OCI-LY1 (cell line): Measurements from ENCODE around the gene BMX.

ENCODE experiments used
- H2AFZ ChIP-seq: fragments of 200-600 bp; sonication (generic), shearing (Covaris generic); 2 replicates; pipeline ENCODE4 v1.6.0; 2014; ENCODE audit warnings: antibody characterized with exemption, mild to moderate bottlenecking, low read length
- H3F3A ChIP-seq: fragments of 200-600 bp; sonication (generic), shearing (Covaris generic); 2 replicates; pipeline ENCODE4 v1.6.0; 2014; ENCODE audit warnings: mild to moderate bottlenecking, antibody characterized with exemption, low read length, moderate library complexity; ENCODE audit not compliant: insufficient read depth
- H3K27ac ChIP-seq: fragments of 200-600 bp; sonication (generic); 2 replicates; pipeline ENCODE4 v1.5.1; 2014; ENCODE audit warnings: low read length, mixed run types, mild to moderate bottlenecking, low read depth; ENCODE audit not compliant: poor library complexity, severe bottlenecking
- H3K27me3 ChIP-seq: fragments of 200-600 bp; sonication (generic); 2 replicates; pipeline ENCODE4 v1.6.0; 2014; ENCODE audit warnings: antibody characterized with exemption, mild to moderate bottlenecking, low read length, moderate library complexity; ENCODE audit not compliant: insufficient read depth
- H3K36me3 ChIP-seq: fragments of 200-600 bp; sonication (generic); 2 replicates; pipeline ENCODE4 v1.6.1; 2014; ENCODE audit warnings: mild to moderate bottlenecking, antibody characterized with exemption, low read length, moderate library complexity, mixed read lengths; ENCODE audit not compliant: insufficient read depth
- H3K4me1 ChIP-seq: fragments of 200-600 bp; sonication (generic); 2 replicates; pipeline ENCODE4 v1.5.1; 2014; ENCODE audit warnings: mild to moderate bottlenecking, low read length, moderate library complexity; ENCODE audit not compliant: insufficient read depth, severe bottlenecking
- H3K4me2 ChIP-seq: fragments of 200-600 bp; sonication (generic), shearing (Covaris generic); 2 replicates; pipeline ENCODE4 v1.6.1; 2014; ENCODE audit warnings: low read length
- H3K4me3 ChIP-seq: fragments of 200-600 bp; sonication (generic); 2 replicates; pipeline ENCODE4 v1.5.1; 2014; ENCODE audit warnings: low read length, low read depth, mild to moderate bottlenecking, mixed read lengths; ENCODE audit not compliant: poor library complexity, severe bottlenecking
- H3K79me2 ChIP-seq: fragments of 200-600 bp; shearing (Covaris generic); 2 replicates; pipeline ENCODE4 v1.6.1; 2016; ENCODE audit warnings: mixed run types, low read length, mixed read lengths; ENCODE audit not compliant: insufficient read depth
- H3K9ac ChIP-seq: fragments of 200-600 bp; sonication (generic), shearing (Covaris generic); 2 replicates; pipeline ENCODE4 v1.6.1; 2014; ENCODE audit warnings: mild to moderate bottlenecking, low read length, mixed read lengths
- H3K9me2 ChIP-seq: fragments of 200-600 bp; sonication (generic), shearing (Covaris generic); 2 replicates; pipeline ENCODE4 v1.6.1; 2014; ENCODE audit warnings: low read depth, mild to moderate bottlenecking, low read length, mixed read lengths
- H3K9me3 ChIP-seq: fragments of 200-600 bp; shearing (Covaris generic); 2 replicates; pipeline ENCODE4 v1.6.1; 2014; ENCODE audit warnings: low read length, mixed read lengths
- H4K20me1 ChIP-seq: fragments of 200-600 bp; sonication (generic), shearing (Covaris generic); 2 replicates; pipeline ENCODE4 v1.6.0; 2016; ENCODE audit warnings: mild to moderate bottlenecking, low read length; ENCODE audit not compliant: insufficient read depth
- EZH2 ChIP-seq: fragments of 200-600 bp; sonication (generic), shearing (Covaris generic); IDR thresholded peaks from 2 replicates; pipeline ENCODE4 v1.8.0; 2017; ENCODE audit warnings: borderline replicate concordance, mixed run types, mild to moderate bottlenecking, antibody characterized with exemption, low read length, moderate library complexity, mixed read lengths
- TF ChIP-seq, protein P1 (sequence below): fragments of 200-600 bp; sonication (generic), shearing (Covaris generic); IDR thresholded peaks from 2 replicates; pipeline ENCODE4 v1.5.1; 2017; ENCODE audit warnings: mild to moderate bottlenecking, antibody characterized with exemption, low read length, moderate library complexity, mixed read lengths

BMX gene

DNA sequence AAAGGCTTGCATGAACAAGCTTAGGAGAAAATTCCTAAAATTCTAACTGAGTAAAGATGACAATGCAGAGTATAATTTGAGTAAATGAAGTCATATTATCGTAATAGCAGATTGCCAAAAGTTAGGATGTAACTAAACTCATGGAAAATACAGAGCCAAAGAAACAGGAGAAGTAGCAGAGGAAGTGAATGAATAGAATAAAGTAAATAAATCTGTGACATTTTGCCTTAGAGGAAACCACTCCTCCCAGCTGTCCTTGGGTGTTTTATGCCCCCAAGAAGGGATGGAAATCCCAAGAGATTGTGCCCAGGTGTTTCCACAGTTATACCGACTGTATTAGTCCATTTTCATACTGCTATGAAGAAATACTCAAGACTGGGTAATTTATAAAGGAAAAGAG is 1.9 kb upstream of the BMX start:
- Histone ChIP-seq H3K36me3 (no peaks in the 10 kb centered on the region), H2AFZ (no peak overlapping the region)

DNA sequence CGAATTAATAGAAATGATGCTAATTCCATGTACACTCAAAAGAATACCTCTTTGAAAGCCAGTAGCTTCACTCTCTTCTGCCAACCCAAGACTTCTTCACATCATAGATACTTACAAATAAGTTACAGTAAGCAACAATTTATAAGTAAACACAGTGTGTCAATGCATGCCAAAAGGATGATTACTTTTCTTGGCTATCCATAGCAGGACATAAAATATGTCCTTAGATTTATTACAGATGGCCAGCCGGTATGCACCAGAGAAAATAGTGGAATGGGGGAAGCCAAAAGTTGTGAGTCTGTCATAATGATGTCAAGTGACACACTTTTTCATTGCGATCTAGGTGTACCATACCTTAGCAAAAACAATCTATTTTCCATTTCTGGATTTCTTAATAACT is 631 bp upstream of the BMX start:
- Histone ChIP-seq H2AFZ (no peak overlapping the region), H3K4me2 (no peak overlapping the region), H3K9me3 (no peaks in the 10 kb centered on the region)

More for the DNA sequence above, 1.9 kb upstream of the BMX start:
- Histone ChIP-seq H3K4me3 (no peak overlapping the region), H3K27me3 (no peaks in the 10 kb centered on the region), H3K4me1 (no peaks in the 10 kb centered on the region), H3K9me2 (no peaks in the 10 kb centered on the region), H3K4me2 (no peak overlapping the region), H3K27ac (no peak overlapping the region), H3F3A (no peaks in the 10 kb centered on the region), H3K9me3 (no peaks in the 10 kb centered on the region), H4K20me1 (no peaks in the 10 kb centered on the region), H3K9ac (no peak overlapping the region), H3K79me2 (no peaks in the 10 kb centered on the region)
- TF ChIP-seq EZH2: no peak
- TF ChIP-seq, protein P1, sequence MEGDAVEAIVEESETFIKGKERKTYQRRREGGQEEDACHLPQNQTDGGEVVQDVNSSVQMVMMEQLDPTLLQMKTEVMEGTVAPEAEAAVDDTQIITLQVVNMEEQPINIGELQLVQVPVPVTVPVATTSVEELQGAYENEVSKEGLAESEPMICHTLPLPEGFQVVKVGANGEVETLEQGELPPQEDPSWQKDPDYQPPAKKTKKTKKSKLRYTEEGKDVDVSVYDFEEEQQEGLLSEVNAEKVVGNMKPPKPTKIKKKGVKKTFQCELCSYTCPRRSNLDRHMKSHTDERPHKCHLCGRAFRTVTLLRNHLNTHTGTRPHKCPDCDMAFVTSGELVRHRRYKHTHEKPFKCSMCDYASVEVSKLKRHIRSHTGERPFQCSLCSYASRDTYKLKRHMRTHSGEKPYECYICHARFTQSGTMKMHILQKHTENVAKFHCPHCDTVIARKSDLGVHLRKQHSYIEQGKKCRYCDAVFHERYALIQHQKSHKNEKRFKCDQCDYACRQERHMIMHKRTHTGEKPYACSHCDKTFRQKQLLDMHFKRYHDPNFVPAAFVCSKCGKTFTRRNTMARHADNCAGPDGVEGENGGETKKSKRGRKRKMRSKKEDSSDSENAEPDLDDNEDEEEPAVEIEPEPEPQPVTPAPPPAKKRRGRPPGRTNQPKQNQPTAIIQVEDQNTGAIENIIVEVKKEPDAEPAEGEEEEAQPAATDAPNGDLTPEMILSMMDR: no peak

DNA sequence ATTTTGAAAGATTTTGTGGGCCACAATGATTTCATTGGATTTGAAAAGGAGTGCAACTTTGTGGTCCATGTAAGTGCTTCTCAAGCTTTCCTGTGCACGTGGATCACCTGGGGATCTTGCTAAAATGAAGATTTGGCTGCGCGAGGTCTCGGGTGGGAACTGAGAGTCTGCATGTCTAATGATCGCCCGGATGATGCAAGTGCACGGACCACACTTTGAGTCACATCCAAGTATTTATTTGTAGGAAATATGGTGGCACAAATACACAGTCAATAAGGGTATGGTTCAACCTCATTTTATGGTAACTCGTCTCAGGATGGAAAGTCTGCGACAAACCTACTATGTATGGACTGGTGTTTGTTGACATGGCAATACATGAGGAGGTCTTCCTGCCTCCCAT is 899 bp downstream of the BMX start:
- Histone ChIP-seq H3K9me3 (no peaks in the 10 kb centered on the region), H3K27me3 (no peaks in the 10 kb centered on the region), H3K4me2 (no peak overlapping the region), H3K79me2 (no peaks in the 10 kb centered on the region), H4K20me1 (no peaks in the 10 kb centered on the region), H3K4me1 (no peaks in the 10 kb centered on the region), H3K36me3 (no peaks in the 10 kb centered on the region), H3K27ac (no peak overlapping the region), H3K9ac (no peak overlapping the region), H3K9me2 (no peaks in the 10 kb centered on the region), H3K4me3 (no peak overlapping the region), H2AFZ (no peak overlapping the region), H3F3A (no peaks in the 10 kb centered on the region)
- no peak for TF ChIP-seq EZH2
- TF ChIP-seq, protein P1: no peak

More for the DNA sequence above, 631 bp upstream of the BMX start:
- no peaks in the 10 kb centered on the region for H4K20me1 ChIP-seq
- H3K9me2 ChIP-seq: no peaks in the 10 kb centered on the region
- H3K4me3 ChIP-seq: no peak overlapping the region
- no peaks in the 10 kb centered on the region for H3K4me1 ChIP-seq
- H3F3A ChIP-seq: no peaks in the 10 kb centered on the region
- no peak overlapping the region for H3K9ac ChIP-seq
- H3K79me2 ChIP-seq: no peaks in the 10 kb centered on the region
- no peaks in the 10 kb centered on the region for H3K27me3 ChIP-seq
- no peaks in the 10 kb centered on the region for H3K36me3 ChIP-seq
- no peak overlapping the region for H3K27ac ChIP-seq
- TF ChIP-seq, protein P1: no peak
- TF ChIP-seq EZH2: no peak
